ACC112 (cell line): ENCODE data around the gene FUT3.
"Not testable (repeated sequence)": the region's sequence is repeated elsewhere in the genome, so short reads cannot be mapped to it uniquely, and the experiment has no call there.

ENCODE experiments used
- H2AFZ ChIP-seq: fragments of 200-600 bp; sonication (generic); one replicate; pipeline ENCODE4 v1.6.0; 2017; ENCODE audit warnings: antibody characterized with exemption, low read length; ENCODE audit not compliant: unreplicated experiment
- H3K27ac ChIP-seq: fragments of 200-600 bp; sonication (generic); 2 replicates; pipeline ENCODE4 v1.5.1; 2014; ENCODE audit warnings: low read depth, mild to moderate bottlenecking, antibody characterized with exemption, low read length, moderate library complexity
- H3K27me3 ChIP-seq: fragments of 200-600 bp; sonication (generic); 2 replicates; pipeline ENCODE4 v1.6.1; 2014; ENCODE audit warnings: mild to moderate bottlenecking, antibody characterized with exemption, low read length, moderate library complexity, mixed read lengths; ENCODE audit not compliant: insufficient read depth
- H3K36me3 ChIP-seq: fragments of 200-600 bp; sonication (generic); 2 replicates; pipeline ENCODE4 v1.6.1; 2016; ENCODE audit warnings: mild to moderate bottlenecking, antibody characterized with exemption, low read length, moderate library complexity, mixed read lengths; ENCODE audit not compliant: insufficient read depth
- H3K4me1 ChIP-seq: fragments of 200-600 bp; sonication (generic); one replicate; pipeline ENCODE4 v1.6.1; 2016; ENCODE audit warnings: low read length, mixed read lengths; ENCODE audit not compliant: insufficient read depth, unreplicated experiment, control insufficient read depth
- H3K4me3 ChIP-seq: fragments of 200-600 bp; sonication (generic); 2 replicates; pipeline ENCODE4 v1.5.1; 2014; ENCODE audit warnings: mild to moderate bottlenecking, low read depth, low read length
- H3K79me2 ChIP-seq: fragments of 200-600 bp; sonication (generic); one replicate; pipeline ENCODE4 v1.6.0; 2016; ENCODE audit warnings: low read length; ENCODE audit not compliant: control insufficient read depth, unreplicated experiment, insufficient read depth

Gene FUT3

DNA sequence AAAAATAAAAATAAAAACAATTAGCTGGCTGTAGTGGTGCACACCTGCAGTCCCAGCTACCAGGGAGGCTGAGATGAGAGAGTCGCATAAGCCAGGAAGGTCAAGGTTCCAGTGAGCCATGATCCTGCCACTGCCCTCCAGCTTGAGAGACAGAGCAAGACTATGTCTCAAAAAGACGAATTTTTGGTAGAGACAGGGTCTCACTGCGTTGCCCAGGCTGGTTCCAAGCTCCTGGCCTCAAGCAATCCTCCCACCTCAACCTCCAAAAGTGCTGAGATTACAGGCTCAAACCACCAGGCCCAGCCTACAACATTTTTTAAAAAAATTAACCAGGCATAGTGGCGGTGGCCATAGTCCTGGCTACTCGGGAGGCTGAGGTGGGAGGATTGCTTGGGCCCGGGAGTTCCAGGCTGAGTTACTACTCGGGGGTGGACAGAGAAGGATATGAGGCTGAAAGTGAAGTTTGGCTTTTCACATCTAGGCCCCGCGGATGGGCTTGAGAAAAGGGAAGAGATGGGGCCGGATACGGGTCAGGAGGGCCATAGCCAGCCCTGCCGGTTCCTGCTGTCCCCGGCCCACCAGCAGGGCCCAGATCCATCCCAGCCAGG is 42.2 kb upstream of the FUT3 start:
- Histone ChIP-seq H3K36me3 (no peaks in the 10 kb centered on the region), H3K27ac (no peak overlapping the region), H3K79me2 (peaks cover 4% of the 10 kb centered on the region), H3K4me1 (no peaks in the 10 kb centered on the region), H2AFZ (no peak overlapping the region), H3K4me3 (no peak overlapping the region), H3K27me3 (no peaks in the 10 kb centered on the region)

DNA sequence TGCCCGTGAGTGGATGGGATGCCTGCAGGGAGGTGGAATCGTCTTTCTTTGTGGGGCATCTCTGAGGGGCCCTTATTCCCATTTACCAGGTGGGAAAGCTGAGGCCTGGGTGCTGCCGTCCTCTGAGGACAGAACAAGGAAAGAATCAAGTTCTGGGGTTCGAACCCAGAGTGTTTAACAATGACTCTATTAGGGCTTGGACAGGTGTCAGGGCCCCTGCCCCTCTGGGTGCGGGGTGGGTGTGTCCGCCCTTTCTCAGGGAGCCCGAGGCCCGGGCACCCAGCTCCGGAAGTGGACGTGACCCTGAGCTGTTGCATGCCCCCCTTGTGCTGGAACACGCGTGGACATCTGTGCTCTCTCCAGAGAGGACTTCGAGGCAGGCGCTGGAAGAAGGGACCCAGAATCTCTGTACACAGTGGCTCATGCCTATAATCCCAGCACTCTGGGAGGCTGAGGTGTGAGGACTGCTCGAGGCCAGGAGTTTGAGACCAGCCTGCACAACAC is 41.6 kb upstream of the FUT3 start:
- H3K36me3 ChIP-seq: no peaks in the 10 kb centered on the region
- no peaks in the 10 kb centered on the region for H3K27me3 ChIP-seq
- H3K4me1 ChIP-seq: no peaks in the 10 kb centered on the region
- H3K4me3 ChIP-seq: no peak overlapping the region
- H2AFZ ChIP-seq: no peak overlapping the region
- no peak overlapping the region for H3K27ac ChIP-seq
- H3K79me2 ChIP-seq: no peaks in the 10 kb centered on the region

DNA sequence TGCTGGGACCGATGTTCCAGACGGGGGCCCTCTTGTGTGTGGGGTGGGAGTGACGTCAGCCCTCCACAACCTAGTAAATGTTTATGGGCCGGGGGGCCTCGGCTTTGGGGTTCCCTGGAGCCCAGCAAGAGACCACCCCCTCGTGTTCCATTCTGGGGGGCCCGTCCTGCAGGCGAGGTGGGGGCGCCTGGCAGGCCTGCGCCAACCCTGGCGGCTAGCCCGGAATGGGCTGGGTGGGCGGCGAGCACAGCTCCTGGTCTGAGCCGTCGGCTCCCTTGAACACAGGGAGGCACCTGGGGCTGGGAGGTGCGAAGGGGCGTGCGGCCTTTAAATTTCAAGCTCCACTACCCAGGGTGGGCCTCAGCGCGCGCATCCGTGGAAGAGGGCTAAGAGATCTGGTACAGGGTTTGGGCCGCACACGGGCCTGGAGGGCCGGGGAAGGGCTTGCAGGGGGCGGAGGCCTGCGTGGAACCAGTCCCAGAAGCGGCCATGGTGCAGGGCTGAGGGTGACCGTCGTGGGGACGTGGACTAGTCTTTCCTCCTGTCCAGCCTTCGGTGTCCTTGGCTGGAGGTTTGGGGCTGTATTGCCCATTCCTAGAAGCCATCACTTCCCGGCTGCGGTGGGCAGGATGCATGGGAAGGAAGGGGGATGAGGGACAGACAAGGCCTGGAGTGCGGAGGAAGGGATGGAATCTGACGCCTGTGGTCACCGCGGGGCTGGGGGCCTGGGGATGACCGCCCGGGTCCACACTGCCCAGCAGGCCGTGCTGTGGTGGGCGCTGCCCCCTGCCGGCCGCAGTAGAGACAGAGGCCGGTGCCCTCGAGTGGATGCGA is 40.9 kb upstream of the FUT3 start:
- Histone ChIP-seq H3K4me3 (no peak overlapping the region), H3K4me1 (no peaks in the 10 kb centered on the region), H3K27ac (no peak overlapping the region), H2AFZ (no peak overlapping the region), H3K79me2 (no peaks in the 10 kb centered on the region), H3K36me3 (no peaks in the 10 kb centered on the region), H3K27me3 (no peaks in the 10 kb centered on the region)

DNA sequence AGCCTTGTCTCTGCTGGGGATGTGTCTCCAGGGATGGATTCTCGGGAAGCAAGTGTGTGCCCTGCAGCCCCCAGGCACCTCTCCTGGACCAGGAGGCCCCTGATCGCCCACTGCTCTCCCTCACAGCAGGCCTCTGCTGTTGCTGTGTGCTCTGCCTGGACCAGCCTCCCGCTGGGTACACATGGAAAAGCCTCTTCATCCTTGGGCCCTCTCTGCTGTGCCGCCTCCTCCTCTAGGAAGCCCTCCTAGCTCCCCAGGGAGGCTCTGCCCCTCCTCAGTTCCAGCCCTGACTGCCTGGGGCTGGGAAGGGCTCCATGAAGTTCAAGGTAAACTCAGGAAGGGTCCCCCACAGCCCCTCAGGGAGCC is 40.3 kb upstream of the FUT3 start:
- no peak overlapping the region for H3K4me3 ChIP-seq
- H3K79me2 ChIP-seq: no peaks in the 10 kb centered on the region
- no peak overlapping the region for H3K27ac ChIP-seq
- no peaks in the 10 kb centered on the region for H3K36me3 ChIP-seq
- no peaks in the 10 kb centered on the region for H3K27me3 ChIP-seq
- H2AFZ ChIP-seq: no peak overlapping the region
- no peaks in the 10 kb centered on the region for H3K4me1 ChIP-seq

DNA sequence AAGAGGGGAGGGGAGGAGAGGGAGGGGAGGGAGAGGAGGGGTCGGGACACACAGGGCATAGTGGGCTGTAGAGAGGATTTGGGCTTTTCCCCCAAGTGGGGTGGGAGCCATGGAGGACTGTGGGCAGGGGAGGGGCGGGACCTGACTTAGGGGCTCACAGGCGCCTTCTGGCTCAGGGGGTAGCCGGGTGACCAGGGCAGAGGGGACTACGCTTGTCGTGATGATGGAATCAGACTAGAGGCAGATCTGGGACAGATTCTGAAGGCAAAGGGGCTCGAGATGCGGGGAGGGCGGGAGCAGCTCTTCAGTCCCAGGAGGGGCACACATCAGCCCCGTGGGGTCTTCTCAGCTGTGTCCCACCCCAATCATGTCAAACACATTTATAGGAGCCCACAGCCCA is 38.9 kb upstream of the FUT3 start:
- H2AFZ ChIP-seq: no peak overlapping the region
- no peak overlapping the region for H3K4me3 ChIP-seq
- no peaks in the 10 kb centered on the region for H3K27me3 ChIP-seq
- H3K27ac ChIP-seq: no peak overlapping the region
- no peaks in the 10 kb centered on the region for H3K79me2 ChIP-seq
- no peaks in the 10 kb centered on the region for H3K4me1 ChIP-seq
- no peaks in the 10 kb centered on the region for H3K36me3 ChIP-seq

DNA sequence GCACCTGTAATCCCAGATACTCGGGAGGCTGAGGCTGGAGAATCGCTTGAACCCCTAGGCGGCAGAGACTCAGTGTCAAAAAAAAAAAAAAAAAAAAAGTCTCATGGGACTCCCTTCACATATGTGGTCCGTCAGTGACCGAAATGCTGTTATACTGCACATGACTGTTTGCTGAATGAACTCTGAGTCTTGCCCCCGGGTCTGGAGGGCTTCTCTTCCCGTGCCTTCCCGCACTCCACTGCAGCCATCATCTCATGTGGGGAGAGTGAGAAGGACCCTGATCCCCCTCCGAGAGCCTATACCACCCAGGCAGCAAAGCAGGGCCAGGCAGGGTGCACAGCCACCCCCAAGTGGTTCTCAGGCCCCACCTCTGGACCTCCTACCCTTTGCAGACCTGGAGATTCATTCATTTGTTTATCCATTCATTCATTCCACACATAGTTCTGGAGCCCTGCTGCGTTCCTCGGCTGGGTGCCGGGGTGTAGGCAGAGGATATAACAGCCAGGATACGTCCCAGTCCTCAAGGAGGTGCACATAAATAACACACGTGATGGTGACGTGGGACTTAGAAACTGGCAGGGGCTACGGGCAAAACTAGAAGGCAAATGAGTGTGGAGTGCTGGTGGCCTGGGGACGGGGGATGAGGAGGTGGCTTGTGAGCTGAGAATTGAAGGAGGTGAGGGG is 38.2 kb upstream of the FUT3 start:
- Histone ChIP-seq H3K4me1 (no peaks in the 10 kb centered on the region), H3K27me3 (no peaks in the 10 kb centered on the region), H3K36me3 (no peaks in the 10 kb centered on the region), H3K79me2 (no peaks in the 10 kb centered on the region), H2AFZ (no peak overlapping the region), H3K27ac (no peak overlapping the region), H3K4me3 (no peak overlapping the region)

DNA sequence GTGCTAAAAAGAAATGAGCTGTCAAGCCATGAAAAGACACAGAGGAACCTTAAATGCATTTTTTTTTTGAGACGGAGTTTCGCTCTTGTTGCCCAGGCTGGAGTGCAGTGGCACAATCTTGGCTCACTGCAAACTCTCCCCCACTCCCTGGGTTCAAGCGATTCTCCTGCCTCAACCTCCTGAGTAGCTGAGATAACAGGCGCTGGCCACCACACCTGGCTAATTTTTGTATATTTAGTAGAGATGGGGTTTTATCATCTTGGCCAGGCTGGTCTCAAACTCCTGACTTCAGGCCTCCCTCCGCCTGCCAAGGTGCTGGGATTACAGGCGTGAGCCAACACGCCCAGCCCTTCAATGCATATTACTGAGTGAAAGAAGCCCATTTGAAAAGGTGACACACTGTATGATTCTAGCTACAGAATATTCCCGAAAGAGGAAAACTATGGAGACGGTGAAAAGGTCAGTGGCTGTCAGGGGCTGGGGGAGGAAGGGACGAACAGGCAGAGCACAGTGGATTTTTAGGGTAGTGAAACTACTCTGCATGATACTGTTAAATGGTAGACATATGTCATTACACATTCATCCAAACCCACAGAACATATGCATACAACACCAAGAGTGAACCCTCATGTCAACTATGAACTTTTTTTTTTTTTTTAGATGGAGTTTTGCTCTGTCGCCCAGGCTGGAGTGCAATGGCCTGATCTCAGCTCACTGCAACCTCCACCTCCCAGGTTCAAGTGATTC is 33.0 kb upstream of the FUT3 start:
- not testable (repeated sequence) for H3K4me1 ChIP-seq, H2AFZ ChIP-seq

DNA sequence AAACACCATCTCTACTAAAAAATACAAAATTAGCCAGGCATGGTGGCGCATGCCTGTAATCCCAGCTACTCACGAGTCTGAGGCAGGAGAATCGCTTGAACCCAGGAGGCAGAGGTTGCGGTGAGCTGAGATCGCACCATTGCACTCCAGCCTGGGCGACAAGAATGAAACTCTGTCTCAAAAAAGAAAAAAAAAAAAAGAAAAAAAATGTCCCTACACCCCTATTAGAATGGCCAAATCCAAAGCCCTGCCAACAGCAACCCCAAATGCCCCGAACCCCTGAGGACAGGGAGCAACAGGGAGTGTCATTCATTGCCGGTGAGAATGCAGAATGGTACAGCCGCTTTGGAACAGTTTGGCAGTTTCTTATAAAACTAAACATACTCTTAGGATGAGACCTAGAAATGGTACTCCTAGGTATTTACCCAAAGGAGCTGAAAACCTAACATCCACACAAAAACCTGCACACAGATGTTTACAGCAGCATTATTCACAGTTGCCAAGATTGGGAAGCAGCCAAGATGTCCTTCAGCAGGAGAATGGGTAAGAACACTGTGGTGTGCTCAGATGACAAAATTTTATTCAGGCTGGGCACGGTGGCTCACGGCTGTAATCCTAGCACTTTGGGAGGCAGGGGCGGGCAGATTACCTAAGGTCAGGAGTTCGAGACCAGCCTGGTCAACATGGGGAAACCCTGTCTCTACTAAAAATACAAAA is 32.1 kb upstream of the FUT3 start:
- not testable (repeated sequence) for H3K27me3 ChIP-seq, H3K4me3 ChIP-seq, H3K36me3 ChIP-seq, H2AFZ ChIP-seq, H3K4me1 ChIP-seq, H3K27ac ChIP-seq, H3K79me2 ChIP-seq

More for the DNA sequence above, 33.0 kb upstream of the FUT3 start:
- not testable (repeated sequence) for H3K27me3 ChIP-seq, H3K4me3 ChIP-seq, H3K36me3 ChIP-seq, H3K79me2 ChIP-seq, H3K27ac ChIP-seq

DNA sequence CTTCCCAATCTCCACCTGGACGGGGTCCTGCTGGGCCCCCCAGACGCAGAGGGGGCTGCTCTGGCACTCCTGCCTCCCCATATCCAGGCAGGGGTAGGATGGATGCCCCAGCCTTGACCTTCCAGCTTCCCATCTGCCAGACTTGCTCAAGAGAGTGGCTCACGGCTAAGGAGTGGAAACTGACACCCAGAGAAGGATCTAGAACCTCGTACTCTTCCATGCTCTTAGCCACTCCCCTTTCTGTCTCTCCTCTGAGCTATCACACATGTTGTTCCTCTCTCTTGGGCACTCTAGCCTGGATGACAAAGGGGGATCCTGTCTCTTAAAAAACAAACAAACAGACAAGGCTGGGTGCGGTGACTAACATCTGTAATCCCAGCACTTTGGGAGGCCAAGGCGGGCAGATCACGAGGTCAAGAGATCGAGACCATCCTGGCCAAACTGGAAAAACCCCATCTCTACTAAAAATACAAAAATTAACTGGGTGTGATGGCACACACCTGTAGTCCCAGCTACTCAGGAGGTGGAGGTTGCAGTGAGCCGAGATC is 31.2 kb upstream of the FUT3 start:
- no peak overlapping the region for H2AFZ ChIP-seq
- H3K27ac ChIP-seq: no peak overlapping the region
- no peaks in the 10 kb centered on the region for H3K79me2 ChIP-seq
- H3K36me3 ChIP-seq: no peaks in the 10 kb centered on the region
- H3K27me3 ChIP-seq: no peaks in the 10 kb centered on the region
- no peaks in the 10 kb centered on the region for H3K4me1 ChIP-seq
- no peak overlapping the region for H3K4me3 ChIP-seq
